H1 (cell line): Measurements from ENCODE around the gene CMSS1. TPM values are rescaled to one million over a fixed set of nuclear protein-coding genes. Genes with fewer than 3 reads are reported as not detected.
A peak's percentile ranks its signal among the peaks of the same experiment; 100 is the strongest.

Source experiments
- CTCF ChIA-PET: fragments of 300-600 bp; sonication (Branson Sonifier 250); formaldehyde crosslinking; loops from one replicate; lab custom pipeline; 2021; ENCODE audit not compliant: partially characterized antibody; lab: Charles Lee
- POLR2A ChIA-PET: fragments of 300-600 bp; sonication (Branson Sonifier 250); formaldehyde crosslinking; loops from one replicate; lab custom pipeline; 2021; ENCODE audit warnings: inconsistent platforms; ENCODE audit not compliant: partially characterized antibody; lab: Charles Lee
- DNase-seq, 2 experiments: peaks; one replicate each; pipeline versions ENCODE4 v3.0.0 to v3.0.0-alpha.2; 2010 to 2022; ENCODE audit warnings: low spot score in 2 of 2, low read depth in 1 of 2, mixed read lengths in 1 of 2
- FAIRE-seq: peaks from 2 replicates; lab custom pipeline; 2011; peaks lifted over from hg19 to GRCh38; lab: Jason Lieb, UNC
- H2AFZ ChIP-seq: 2 replicates; pipeline ENCODE4 v1.8.1; 2012; ENCODE audit warnings: low read length, inconsistent platforms
- H2AK5ac ChIP-seq: 2 replicates; pipeline ENCODE4 v1.6.1; 2013; ENCODE audit warnings: low read depth, low read length
- H2BK120ac ChIP-seq: replicated peaks from 2 replicates; pipeline ENCODE3; 2013; ENCODE audit warnings: low read depth, low read length, inconsistent platforms
- H2BK12ac ChIP-seq: 2 replicates; pipeline ENCODE4 v1.6.1; 2013; ENCODE audit warnings: low read depth, low read length
- H2BK15ac ChIP-seq: 2 replicates; pipeline ENCODE4 v1.6.1; 2013; ENCODE audit warnings: low read length
- H2BK20ac ChIP-seq: 2 replicates; pipeline ENCODE4 v1.6.1; 2013; ENCODE audit warnings: low read length
- H2BK5ac ChIP-seq: 2 replicates; pipeline ENCODE4 v1.6.1; 2013; ENCODE audit warnings: low read depth, low read length
- H3K14ac ChIP-seq: 2 replicates; pipeline ENCODE4 v1.6.1; 2013; ENCODE audit warnings: inconsistent platforms; ENCODE audit not compliant: insufficient read length
- H3K18ac ChIP-seq: 2 replicates; pipeline ENCODE4 v1.6.1; 2013; ENCODE audit warnings: low read length; ENCODE audit errors: extremely low read depth
- H3K23ac ChIP-seq: 2 replicates; pipeline ENCODE4 v1.6.1; 2013; ENCODE audit warnings: inconsistent platforms; ENCODE audit not compliant: insufficient read length
- H3K23me2 ChIP-seq: 2 replicates; pipeline ENCODE4 v1.6.1; 2013; ENCODE audit warnings: low read depth, low read length
- H3K27ac ChIP-seq: 2 replicates; pipeline ENCODE4 v1.6.1; 2011; ENCODE audit warnings: low read depth, low read length, inconsistent platforms
- H3K27me3 ChIP-seq, 4 experiments: replicated peaks in 1 of 4; 1 replicate in 1 of 4; 2 replicates in 3 of 4; pipeline versions ENCODE4 v1.6.1 to v1.8.1; 2011 to 2013; ENCODE audit warnings: low read length in 3 of 4, mild to moderate bottlenecking in 3 of 4, inconsistent platforms in 2 of 4, mixed read lengths in 2 of 4, moderate library complexity in 1 of 4; ENCODE audit not compliant: control insufficient read depth in 3 of 4, insufficient read depth in 3 of 4; ENCODE audit errors: extremely low read depth in 1 of 4
- H3K36me3 ChIP-seq, 4 experiments: 2 replicates each; pipeline versions ENCODE4 v1.6.1 to v1.8.1; 2011 to 2013; ENCODE audit warnings: mild to moderate bottlenecking in 4 of 4, low read length in 3 of 4, moderate library complexity in 2 of 4, control low read depth in 1 of 4, inconsistent platforms in 1 of 4; ENCODE audit not compliant: insufficient read depth in 4 of 4, control insufficient read depth in 2 of 4
- H3K4ac ChIP-seq: replicated peaks from 2 replicates; pipeline ENCODE3; 2013; ENCODE audit warnings: low read length, low read depth, mixed read lengths, inconsistent platforms; ENCODE audit not compliant: insufficient read length
- H3K4me1 ChIP-seq, 4 experiments: replicated peaks in 1 of 4; 1 replicate in 1 of 4; 2 replicates in 3 of 4; pipeline versions ENCODE4 v1.6.1 to v1.8.1; 2011 to 2013; ENCODE audit warnings: low read length in 3 of 4, inconsistent platforms in 2 of 4, mixed read lengths in 1 of 4; ENCODE audit not compliant: insufficient read depth in 4 of 4, control insufficient read depth in 3 of 4
- H3K4me2 ChIP-seq, 2 experiments: 2 replicates each; pipeline versions ENCODE4 v1.6.1 to v1.8.1; 2011 to 2013; ENCODE audit warnings: low read depth in 2 of 2, low read length in 2 of 2, control low read depth in 1 of 2, inconsistent platforms in 1 of 2, mild to moderate bottlenecking in 1 of 2; ENCODE audit not compliant: insufficient read depth in 1 of 2
- H3K4me3 ChIP-seq, 4 experiments: fragments of 200-600, 300-600 bp in 1 of 4; sonication (generic), shearing (Covaris generic), sonication (Bioruptor Twin) in 1 of 4; 2 replicates each; pipeline versions ENCODE4 v1.5.1 to v1.8.1; 2011 to 2016; ENCODE audit warnings: low read length in 4 of 4, low read depth in 3 of 4, control low read depth in 2 of 4, inconsistent platforms in 2 of 4, mild to moderate bottlenecking in 2 of 4, mixed read lengths in 1 of 4, moderate library complexity in 1 of 4; ENCODE audit not compliant: insufficient read depth in 2 of 4; ENCODE audit errors: extremely low read depth in 1 of 4
- H3K56ac ChIP-seq: replicated peaks from 2 replicates; pipeline ENCODE3; 2013; ENCODE audit warnings: low read depth, mild to moderate bottlenecking, mixed read lengths, low read length, inconsistent platforms; ENCODE audit not compliant: insufficient read length
- H3K79me1 ChIP-seq: 2 replicates; pipeline ENCODE4 v1.6.1; 2013; ENCODE audit warnings: low read depth, low read length, control low read depth
- H3K79me2 ChIP-seq, 2 experiments: 2 replicates each; pipeline versions ENCODE4 v1.6.1 to v1.8.1; 2012 to 2013; ENCODE audit warnings: low read length in 2 of 2, mild to moderate bottlenecking in 2 of 2, inconsistent platforms in 1 of 2; ENCODE audit not compliant: insufficient read depth in 2 of 2, control insufficient read depth in 1 of 2
- H3K9ac ChIP-seq, 4 experiments: replicated peaks in 1 of 4; 1 replicate in 1 of 4; 2 replicates in 3 of 4; pipeline versions ENCODE4 v1.6.1 to v1.8.1; 2011 to 2013; ENCODE audit warnings: low read depth in 3 of 4, low read length in 3 of 4, control low read depth in 2 of 4, mild to moderate bottlenecking in 2 of 4, moderate library complexity in 2 of 4, inconsistent platforms in 1 of 4; ENCODE audit errors: extremely low read depth in 1 of 4
- H3K9me3 ChIP-seq, 2 experiments: 2 replicates each; pipeline versions ENCODE4 v1.6.1 to v1.8.1; 2012 to 2013; ENCODE audit warnings: mild to moderate bottlenecking in 2 of 2, moderate library complexity in 2 of 2, control low read depth in 1 of 2, inconsistent platforms in 1 of 2, low read depth in 1 of 2, low read length in 1 of 2, mixed read lengths in 1 of 2; ENCODE audit not compliant: insufficient read depth in 2 of 2
- H4K20me1 ChIP-seq, 2 experiments: replicated peaks in 1 of 2; 2 replicates each; pipeline versions ENCODE3 to v1.8.1; 2011 to 2013; ENCODE audit warnings: inconsistent platforms in 2 of 2, low read length in 2 of 2, mild to moderate bottlenecking in 1 of 2; ENCODE audit not compliant: insufficient read depth in 2 of 2, control insufficient read depth in 1 of 2
- H4K5ac ChIP-seq: 2 replicates; pipeline ENCODE4 v1.6.1; 2013; ENCODE audit warnings: low read length, low read depth, mixed read lengths, inconsistent platforms; ENCODE audit not compliant: insufficient read length
- H4K8ac ChIP-seq: 2 replicates; pipeline ENCODE4 v1.8.0; 2013; ENCODE audit warnings: mild to moderate bottlenecking, moderate library complexity, low read length, inconsistent platforms; ENCODE audit not compliant: insufficient read depth; ENCODE audit errors: extremely low read depth
- H4K91ac ChIP-seq: replicated peaks from 2 replicates; pipeline ENCODE3; 2013; ENCODE audit warnings: low read length, mixed read lengths, inconsistent platforms; ENCODE audit not compliant: insufficient read length
- BACH1 ChIP-seq: IDR thresholded peaks from 2 replicates; pipeline ENCODE4 v1.6.1; 2012; ENCODE audit warnings: low read length, improper control_type of control experiment
- SIRT6 ChIP-seq: IDR thresholded peaks from one replicate; pipeline ENCODE4 v1.7.1; 2012; ENCODE audit warnings: low read length, inconsistent platforms
- WGBS, 2 experiments: shearing (Covaris generic) in 1 of 2; methylation state at CpG; one replicate each; pipeline versions ENCODE4 v1.1.6 to v1.1.7; 2013 to 2015; ENCODE audit warnings: low lambda C conversion rate in 2 of 2, mixed read lengths in 2 of 2, inconsistent platforms in 1 of 2, low coverage in 1 of 2, missing lambda C conversion rate in 1 of 2; ENCODE audit not compliant: insufficient replicate concordance in 2 of 2, insufficient coverage in 1 of 2, insufficient read length in 1 of 2; ENCODE audit errors: extremely low coverage in 1 of 2, missing lambda C conversion rate in 1 of 2; 5-methylcytosine and 5-hydroxymethylcytosine counted together
- polyA plus RNA-seq, 7 experiments: library from polyadenylated mRNA; depleted of rRNA in 3 of 7; stranded (reverse) in 5 of 7; unstranded in 2 of 7; fragments of >200 nt in 5 of 7; fragments of 200-250 nt in 2 of 7; gene quantifications; 1 replicate in 5 of 7; 2 replicates in 1 of 7; 4 replicates in 1 of 7; pipeline versions ENCODE4 v1.2.1 to v1.2.3, GENCODE V29; 2011 to 2013; ENCODE audit warnings: missing spikeins in 2 of 7, mixed read lengths in 2 of 7
- total RNA-seq: library from RNA; stranded (reverse); fragmentation: NEBNext Ultra II Directional; extraction: Animal tissue kit (Norgen Biotek cat#: 25700); gene quantifications from 2 replicates; pipeline ENCODE4 v1.2.1, GENCODE V29; 2021

CMSS1 gene
- total and polyA plus RNA-seq, 2 of the 8 experiments (the other 6 are each of a cell fraction or from before 2014, with no cell fraction given), result 15.2 to 75.1 TPM

- WGBS, 2 experiments, result 13% methylated on average over 7 of the region's 7 CpGs; no CpG with 5 or more reads in 1 of the 2 experiments
- FAIRE-seq, result no peak
- TF ChIP-seq BACH1 (no peak), SIRT6 (no peak)
Observed at GRCh38 chr3:99927671-99928457, 110.2 kb downstream of the CMSS1 start.

More at GRCh38 chr3:99927671-99928457, 110.2 kb downstream of the CMSS1 start:
- no peak overlapping the region for H3K56ac ChIP-seq
- no peak overlapping the region for H3K14ac ChIP-seq
- H3K79me2 ChIP-seq, result peaks cover 0 to 14% of the 10 kb centered on the region in 2 experiments; a peak in 2 of 4 replicates
- H3K27ac ChIP-seq, result peak overlapping the region; percentile 69; the same call in 1 of the 2 replicates
- H2BK12ac ChIP-seq, result no peak overlapping the region
- no peaks in the 10 kb centered on the region for H4K20me1 ChIP-seq
- H4K91ac ChIP-seq, result peak overlapping the region; percentile 41
- no peak overlapping the region for H4K8ac ChIP-seq
- peaks cover 6 to 29% (median 22%) of the 10 kb centered on the region in 4 experiments for H3K4me1 ChIP-seq
- no peaks in the 10 kb centered on the region for H3K9me3 ChIP-seq
- DNase-seq, result no peak
- H3K27me3 ChIP-seq, result no peaks in the 10 kb centered on the region
- H2AK5ac ChIP-seq, result no peak overlapping the region
- H2BK120ac ChIP-seq, result no peak overlapping the region
- H2BK5ac ChIP-seq, result peak overlapping the region; percentile 29; the same call in 1 of the 2 replicates
- H4K5ac ChIP-seq, result peak overlapping the region; percentile 10
- no peak overlapping the region for H3K18ac ChIP-seq
- no peaks in the 10 kb centered on the region; the same call in 1 of the 2 replicates for H3K23me2 ChIP-seq
- H2BK15ac ChIP-seq, result no peak overlapping the region
- H3K4me3 ChIP-seq, result peak overlapping the region in 2 of 4 experiments; percentile 9 to 47; a peak in 4 of 8 replicates
- peak overlapping the region; percentile 45 to 72 for H3K4me2 ChIP-seq
- H3K79me1 ChIP-seq, result no peaks in the 10 kb centered on the region
- ChIA-PET POLR2A (interaction anchor here (1.7 kb wide), 1 partner anchor 34 kb away, joined by 4 read pairs; no protein-coding TSS in a partner anchor), CTCF (interaction anchor here (0.9 to 2.2 kb wide), 6 partner anchors 12 to 141 kb away, joined by 3 to 6 read pairs (median 3); no protein-coding TSS in a partner anchor)
- H3K4ac ChIP-seq, result no peak overlapping the region
- H3K36me3 ChIP-seq, result peaks cover 0 to 2% (median 0%) of the 10 kb centered on the region in 4 experiments; a peak in 1 of 8 replicates
- no peak overlapping the region for H2BK20ac ChIP-seq
- peak overlapping the region in 1 of 4 experiments; percentile 41; a peak in 2 of 7 replicates for H3K9ac ChIP-seq
- H2AFZ ChIP-seq, result no peak overlapping the region
- no peak overlapping the region for H3K23ac ChIP-seq
